ENCODE data around the gene FUT9. TPM values are rescaled to one million over a fixed set of nuclear protein-coding genes. Genes with fewer than 3 reads are reported as not detected.

Gene FUT9
- polyA plus RNA-seq, 1 donor (not counting 4 experiments of a cell fraction or from before 2014, with no cell fraction given): not detected

GRCh38 chr6:96017070-96017359 is 1.2 kb downstream of the FUT9 start:
- H3K4me2 ChIP-seq (ENCODE audit: control insufficient read depth, extremely low read depth, insufficient read depth, low read depth, low read length): no peak overlapping the region
- no peak overlapping the region for H3K27ac ChIP-seq (ENCODE audit: control insufficient read depth, insufficient read depth, low read length)
- no peak overlapping the region for H2AFZ ChIP-seq (ENCODE audit: control insufficient read depth, low read length)
- H4K20me1 ChIP-seq (ENCODE audit: control insufficient read depth, extremely low read depth, insufficient read depth, low read length): no peaks in the 10 kb centered on the region
- H3K9me3 ChIP-seq (ENCODE audit: control insufficient read depth, low read depth, low read length): no peaks in the 10 kb centered on the region
- H3K27me3 ChIP-seq (ENCODE audit: control insufficient read depth, extremely low read depth, insufficient read depth, low read length): peaks cover 23% of the 10 kb centered on the region
- DNase-seq (ENCODE audit: low read depth, low spot score): no peak
- no peaks in the 10 kb centered on the region for H3K36me3 ChIP-seq (ENCODE audit: control insufficient read depth in 2 of 2, extremely low read depth in 1 of 2, insufficient read depth in 2 of 2, low read length in 2 of 2)
- FAIRE-seq: no peak
- H3K4me3 ChIP-seq (ENCODE audit: control insufficient read depth in 2 of 3, extremely low read depth in 1 of 3, insufficient read depth in 2 of 3, low read depth in 1 of 3, low read length in 3 of 3): no peak overlapping the region
- dilution Hi-C loops (cut with MboI; ENCODE audit: extremely low pct_ligation_motif_present, low sequenced_read_pairs): no loop called here
- TF ChIP-seq EZH2 (IDR thresholded peaks at IDR 0.05; ENCODE audit: low read length): no peak
- TF ChIP-seq, protein P1, sequence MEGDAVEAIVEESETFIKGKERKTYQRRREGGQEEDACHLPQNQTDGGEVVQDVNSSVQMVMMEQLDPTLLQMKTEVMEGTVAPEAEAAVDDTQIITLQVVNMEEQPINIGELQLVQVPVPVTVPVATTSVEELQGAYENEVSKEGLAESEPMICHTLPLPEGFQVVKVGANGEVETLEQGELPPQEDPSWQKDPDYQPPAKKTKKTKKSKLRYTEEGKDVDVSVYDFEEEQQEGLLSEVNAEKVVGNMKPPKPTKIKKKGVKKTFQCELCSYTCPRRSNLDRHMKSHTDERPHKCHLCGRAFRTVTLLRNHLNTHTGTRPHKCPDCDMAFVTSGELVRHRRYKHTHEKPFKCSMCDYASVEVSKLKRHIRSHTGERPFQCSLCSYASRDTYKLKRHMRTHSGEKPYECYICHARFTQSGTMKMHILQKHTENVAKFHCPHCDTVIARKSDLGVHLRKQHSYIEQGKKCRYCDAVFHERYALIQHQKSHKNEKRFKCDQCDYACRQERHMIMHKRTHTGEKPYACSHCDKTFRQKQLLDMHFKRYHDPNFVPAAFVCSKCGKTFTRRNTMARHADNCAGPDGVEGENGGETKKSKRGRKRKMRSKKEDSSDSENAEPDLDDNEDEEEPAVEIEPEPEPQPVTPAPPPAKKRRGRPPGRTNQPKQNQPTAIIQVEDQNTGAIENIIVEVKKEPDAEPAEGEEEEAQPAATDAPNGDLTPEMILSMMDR (optimal IDR thresholded peaks at IDR 0.05 in 1 of 3, IDR thresholded peaks at IDR 0.05 in 1 of 3, conservative IDR thresholded peaks at IDR 0.05 in 1 of 3; ENCODE audit: extremely low read depth in 1 of 3, insufficient read depth in 2 of 3, low read length in 3 of 3): no peak
- no peaks in the 10 kb centered on the region for H3K4me1 ChIP-seq (ENCODE audit: control insufficient read depth, extremely low read depth, insufficient read depth, low read length)
- no peaks in the 10 kb centered on the region for H3K79me2 ChIP-seq (ENCODE audit: control insufficient read depth, insufficient read depth, low read length)
- H3K9me1 ChIP-seq (ENCODE audit: control insufficient read depth, extremely low read depth, insufficient read depth, low read length): no peaks in the 10 kb centered on the region
- H3K9ac ChIP-seq (ENCODE audit: control insufficient read depth, extremely low read depth, insufficient read depth, low read length): no peak overlapping the region

- H3K9me1 ChIP-seq (ENCODE audit: control insufficient read depth, extremely low read depth, insufficient read depth, low read length): no peaks in the 10 kb centered on the region
- no peaks in the 10 kb centered on the region for H3K36me3 ChIP-seq (ENCODE audit: control insufficient read depth in 2 of 2, extremely low read depth in 1 of 2, insufficient read depth in 2 of 2, low read length in 2 of 2)
- no peak overlapping the region for H3K4me2 ChIP-seq (ENCODE audit: control insufficient read depth, extremely low read depth, insufficient read depth, low read depth, low read length)
- H2AFZ ChIP-seq (ENCODE audit: control insufficient read depth, low read length): no peak overlapping the region
- H3K27me3 ChIP-seq (ENCODE audit: control insufficient read depth, extremely low read depth, insufficient read depth, low read length): no peaks in the 10 kb centered on the region
- H3K79me2 ChIP-seq (ENCODE audit: control insufficient read depth, insufficient read depth, low read length): no peaks in the 10 kb centered on the region
- no peaks in the 10 kb centered on the region for H3K9me3 ChIP-seq (ENCODE audit: control insufficient read depth, low read depth, low read length)
- no peak for FAIRE-seq
- DNase-seq (ENCODE audit: low read depth, low spot score): no peak
- H4K20me1 ChIP-seq (ENCODE audit: control insufficient read depth, extremely low read depth, insufficient read depth, low read length): no peaks in the 10 kb centered on the region
- H3K27ac ChIP-seq (ENCODE audit: control insufficient read depth, insufficient read depth, low read length): no peak overlapping the region
- dilution Hi-C loops (cut with MboI; ENCODE audit: extremely low pct_ligation_motif_present, low sequenced_read_pairs): no loop called here
- H3K4me3 ChIP-seq (ENCODE audit: control insufficient read depth in 2 of 3, extremely low read depth in 1 of 3, insufficient read depth in 2 of 3, low read depth in 1 of 3, low read length in 3 of 3): no peak overlapping the region
- H3K9ac ChIP-seq (ENCODE audit: control insufficient read depth, extremely low read depth, insufficient read depth, low read length): no peak overlapping the region
- H3K4me1 ChIP-seq (ENCODE audit: control insufficient read depth, extremely low read depth, insufficient read depth, low read length): no peaks in the 10 kb centered on the region
- TF ChIP-seq EZH2 (IDR thresholded peaks at IDR 0.05; ENCODE audit: low read length): no peak
- TF ChIP-seq, protein P1 (optimal IDR thresholded peaks at IDR 0.05 in 1 of 3, IDR thresholded peaks at IDR 0.05 in 1 of 3, conservative IDR thresholded peaks at IDR 0.05 in 1 of 3; ENCODE audit: extremely low read depth in 1 of 3, insufficient read depth in 2 of 3, low read length in 3 of 3): no peak
Measured at GRCh38 chr6:96022225-96022624, 6.5 kb downstream of the FUT9 start.

Measured in keratinocyte (primary cell).